Activated T-helper 1 cell treated with Interleukin-2 at 50 U/mL for 16 hours (primary cell): ENCODE results near the gene ADAM19.

Experiments
- DNase-seq: peaks from one replicate; pipeline ENCODE4 v3.0.0-alpha.2; 2020; ENCODE audit warnings: low read depth

The ADAM19 gene

GRCh38 chr5:157561110-157561509 is 14.5 kb downstream of the ADAM19 start:
- DNase-seq, result no peak

DNA sequence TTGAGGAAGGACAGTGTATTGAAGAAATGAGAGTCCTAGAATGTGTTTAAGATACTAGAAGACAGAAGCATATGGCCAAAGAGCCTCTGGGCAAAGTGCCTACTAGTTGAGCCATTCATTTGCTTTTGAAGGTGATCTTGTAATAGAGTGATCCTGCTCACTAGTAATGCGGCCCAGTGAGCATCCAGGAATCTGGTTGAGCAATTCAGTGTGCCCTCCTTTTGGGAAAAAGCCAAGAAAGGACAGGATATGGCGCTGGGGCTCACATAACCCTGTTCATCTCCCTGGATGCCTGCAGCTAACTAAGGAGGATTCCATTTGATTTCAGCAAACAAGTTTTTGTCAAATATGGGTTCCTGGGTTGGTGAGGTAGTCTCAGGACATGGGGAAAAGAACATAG is 16.3 kb downstream of the ADAM19 start:
- DNase-seq, result no peak

DNA sequence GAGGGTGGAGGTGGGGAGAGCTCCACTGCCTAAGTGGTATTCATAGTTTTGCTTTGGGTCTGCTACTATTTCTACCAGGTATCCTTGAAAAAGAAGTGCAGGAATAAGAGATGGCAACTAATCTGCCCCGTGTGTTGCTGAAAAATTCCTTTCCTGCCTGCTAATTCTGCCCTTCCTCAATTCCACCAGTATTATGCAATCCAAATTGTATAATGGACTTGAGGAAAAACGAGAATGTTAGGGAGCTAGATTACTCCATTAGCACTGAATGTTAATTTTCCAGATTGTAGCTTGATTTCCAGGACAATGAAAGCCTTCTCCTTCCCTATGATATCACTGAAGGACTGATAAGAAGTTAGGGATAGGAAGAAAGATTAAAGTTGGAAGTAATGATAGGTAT is 16.9 kb downstream of the ADAM19 start:
- no peak for DNase-seq

GRCh38 chr5:157558041-157558595 is 17.5 kb downstream of the ADAM19 start:
- no peak for DNase-seq

GRCh38 chr5:157556615-157557418 is 18.8 kb downstream of the ADAM19 start:
- no peak for DNase-seq

DNA sequence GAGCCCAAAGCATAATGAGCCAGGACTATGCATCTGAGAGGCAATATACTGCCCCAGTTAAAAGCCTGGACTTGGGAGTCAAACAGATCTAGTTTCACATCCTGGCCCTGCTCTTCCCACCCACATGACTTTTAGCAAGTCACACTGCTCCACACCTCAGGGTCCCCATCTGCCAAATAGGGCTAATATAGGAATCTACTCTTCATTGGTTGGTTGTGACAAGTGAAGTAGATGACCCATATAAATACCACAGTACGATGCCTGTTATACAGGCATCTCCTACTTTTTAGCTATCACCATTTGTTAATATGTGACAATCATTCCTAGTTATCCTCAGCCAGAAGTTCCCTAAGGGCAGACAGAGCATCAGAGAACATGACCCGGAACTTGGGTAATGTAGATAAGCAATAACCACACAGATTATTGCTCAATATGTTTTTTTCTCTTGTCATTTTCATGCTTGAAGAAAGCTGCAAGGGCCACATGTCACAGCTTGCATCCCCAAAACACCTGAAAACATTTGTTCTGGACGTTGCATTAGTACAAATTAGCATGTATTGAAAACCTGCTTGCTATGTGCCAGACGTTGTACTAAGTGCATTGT is 20.4 kb downstream of the ADAM19 start:
- DNase-seq, result no peak

- DNase-seq, result no peak
These were observed 21.2 kb downstream of the ADAM19 start for GRCh38 chr5:157554179-157555036.

- DNase-seq, result no peak
These were observed 22.9 kb downstream of the ADAM19 start for GRCh38 chr5:157552650-157553049.

- no peak for DNase-seq
These were observed 24.9 kb downstream of the ADAM19 start for GRCh38 chr5:157550663-157551062.

- DNase-seq, result no peak
These were observed 25.5 kb downstream of the ADAM19 start for GRCh38 chr5:157549954-157550549.

GRCh38 chr5:157549283-157549629 is 26.3 kb downstream of the ADAM19 start:
- no peak for DNase-seq

- no peak for DNase-seq
These were observed 26.9 kb downstream of the ADAM19 start for GRCh38 chr5:157548513-157549282.

DNA sequence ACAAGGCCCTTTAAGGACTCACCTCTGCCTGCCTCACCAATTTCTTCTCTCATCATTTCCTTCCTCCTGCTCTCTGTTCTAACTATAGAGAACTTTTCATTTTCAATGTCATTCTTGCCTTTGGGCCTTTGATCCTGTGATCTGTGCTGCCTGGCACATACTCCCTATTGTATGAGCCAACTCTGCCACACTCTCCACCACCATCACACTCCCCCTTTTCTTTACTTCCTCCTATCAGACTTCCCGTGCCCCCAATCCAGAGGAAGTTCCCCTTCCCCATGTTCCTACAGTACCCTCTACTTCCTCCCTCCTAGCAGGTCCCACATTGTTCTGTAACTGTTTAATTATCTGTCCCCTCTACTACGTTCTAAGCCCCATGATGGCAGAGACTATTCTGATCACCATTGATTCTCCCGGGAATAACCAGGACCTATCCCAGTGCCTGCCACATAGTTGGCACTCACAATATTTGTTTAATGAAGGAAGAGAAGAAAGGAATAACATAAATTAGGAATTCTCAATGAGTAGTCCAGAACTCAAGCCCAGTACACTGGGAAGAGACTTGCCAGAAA is 27.5 kb downstream of the ADAM19 start:
- no peak for DNase-seq

- no peak for DNase-seq
These were observed 29.0 kb downstream of the ADAM19 start for GRCh38 chr5:157546456-157547100.

GRCh38 chr5:157545610-157546310 is 29.8 kb downstream of the ADAM19 start:
- DNase-seq, result no peak

DNA sequence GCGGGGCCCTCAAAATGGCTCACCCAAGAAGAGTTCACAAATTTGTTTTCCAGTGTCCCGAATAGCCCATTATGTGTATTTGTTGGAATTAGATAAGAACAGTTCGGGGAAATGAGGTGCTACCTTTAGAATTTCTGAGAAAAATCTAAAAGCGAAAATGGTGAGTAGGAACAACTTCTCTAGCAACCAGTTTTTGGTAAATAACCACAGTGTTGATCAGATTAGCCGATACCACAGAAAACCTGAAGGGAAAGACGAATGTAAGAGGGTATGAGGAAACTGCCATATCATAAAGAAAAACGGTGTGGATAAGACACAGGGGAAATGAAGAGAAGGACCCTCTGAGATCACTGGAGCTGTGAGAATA is 31.0 kb downstream of the ADAM19 start:
- DNase-seq, result no peak

GRCh38 chr5:157543825-157544622 is 31.6 kb downstream of the ADAM19 start:
- no peak for DNase-seq

DNA sequence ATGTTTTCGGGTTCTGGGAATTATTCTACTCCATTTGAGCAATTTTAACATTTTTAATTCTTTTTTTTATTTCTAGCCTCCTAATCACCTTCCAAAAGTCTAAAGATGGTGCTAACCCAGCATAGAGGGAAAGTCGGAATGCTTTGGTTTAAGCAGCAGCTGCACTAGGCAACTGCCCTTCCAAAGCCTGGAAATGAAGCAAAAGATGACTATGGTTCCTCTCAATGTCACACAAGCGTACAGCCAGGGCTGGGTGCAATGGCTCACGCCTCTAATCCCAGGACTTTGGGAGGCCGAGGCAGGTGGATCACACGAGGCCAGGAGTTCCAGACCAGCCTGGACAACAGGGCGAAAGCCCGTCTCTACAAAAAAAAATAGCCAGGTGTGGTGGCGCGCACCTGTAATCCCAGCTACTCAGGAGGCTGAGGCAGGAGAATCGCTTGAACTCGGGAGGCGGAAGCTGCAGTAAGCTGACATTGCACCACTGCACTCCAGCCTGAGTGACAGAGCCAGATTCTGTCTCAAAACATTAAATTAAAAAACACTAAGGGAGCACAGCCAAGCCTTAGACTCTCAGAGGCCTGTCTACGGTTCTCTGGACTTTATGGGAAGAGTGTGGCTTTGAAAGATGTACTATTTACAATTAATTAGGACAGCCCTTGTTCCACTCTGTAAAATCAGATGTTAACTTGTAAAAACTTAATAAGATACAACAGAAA is 33.1 kb downstream of the ADAM19 start:
- DNase-seq, result no peak
